GM18502 (cell line): ENCODE data around the gene SLC6A11.

Source experiments
- ATAC-seq: cut with Tn5 transposase; IDR thresholded peaks from one replicate; pipeline ENCODE4 v1.9.1; 2021; ENCODE audit warnings: mild to moderate bottlenecking; ENCODE audit not compliant: unreplicated experiment, poor library complexity

Gene SLC6A11

DNA sequence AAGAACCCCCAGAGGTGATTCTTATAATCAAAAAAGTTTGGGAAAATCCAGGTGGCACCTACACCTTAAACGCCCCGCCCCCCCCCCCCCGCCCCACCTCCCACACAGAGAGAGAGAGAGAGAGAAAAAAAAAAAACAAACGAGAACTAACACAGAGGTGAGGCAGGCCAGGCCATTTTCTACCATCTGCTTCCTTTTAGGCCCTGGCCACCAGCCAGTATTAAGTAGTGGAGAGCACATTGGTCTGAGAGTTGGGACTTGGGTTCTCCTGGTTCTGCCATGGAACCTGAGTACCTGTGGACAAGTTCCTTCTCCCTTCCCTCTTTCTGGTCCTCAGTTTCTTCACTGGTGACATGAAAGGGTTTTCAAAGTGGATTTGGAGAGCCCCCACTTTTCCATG, 60.6 kb downstream of the SLC6A11 start:
- no peak for ATAC-seq

DNA sequence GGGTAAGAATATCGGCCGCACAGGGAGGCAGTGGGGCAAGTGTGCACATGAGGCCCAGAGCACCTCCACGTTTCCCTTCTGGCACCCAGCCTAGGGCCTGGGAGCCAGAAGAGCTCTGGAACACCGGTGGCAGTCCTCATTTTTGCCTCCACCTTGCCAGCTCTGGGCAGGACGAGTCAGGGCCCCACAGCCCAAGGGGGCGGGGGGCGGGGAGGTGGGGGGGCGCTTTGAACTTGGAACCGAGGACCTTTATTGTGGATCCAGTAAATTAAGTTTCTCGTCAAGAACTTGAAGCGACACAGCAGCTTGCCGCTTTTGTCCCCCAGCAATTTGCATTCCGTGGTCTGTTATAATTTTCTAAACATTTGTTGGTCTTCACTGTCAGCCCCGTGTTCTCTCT, 66.8 kb downstream of the SLC6A11 start:
- no peak for ATAC-seq

DNA sequence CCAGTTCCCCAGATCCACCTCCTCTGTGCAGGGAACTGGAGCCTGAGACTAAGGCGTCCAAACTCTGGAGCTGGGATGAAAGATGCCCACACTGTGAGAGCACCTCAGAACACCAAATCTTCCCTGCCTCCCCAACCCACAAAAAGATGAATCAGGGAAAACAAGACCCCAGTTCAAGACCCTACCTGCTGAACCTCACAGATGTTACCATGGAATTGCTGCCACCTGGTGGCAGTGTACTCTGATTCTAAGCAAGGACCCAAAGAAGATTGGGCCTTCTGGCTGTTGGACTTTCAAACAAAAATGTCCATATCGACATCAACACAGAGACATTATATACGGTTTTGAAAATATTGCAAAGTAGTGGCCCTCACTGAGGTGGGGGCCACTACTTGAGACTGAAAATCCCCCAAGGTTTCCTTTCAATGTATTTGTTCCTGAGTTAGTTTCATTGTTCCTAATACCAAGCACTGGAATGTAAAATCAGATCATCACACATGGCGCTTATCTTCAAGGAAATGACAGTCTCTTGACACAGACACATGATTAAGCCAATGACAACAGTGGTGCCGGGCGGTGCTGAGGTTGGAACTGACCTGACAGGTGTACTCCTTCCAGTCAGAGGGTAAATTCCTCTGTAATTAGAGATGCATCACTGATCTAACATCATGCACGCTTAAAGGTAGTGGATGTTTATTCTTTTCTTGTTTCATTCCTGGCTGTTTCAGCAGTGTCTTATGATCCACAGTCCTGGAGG, 67.6 kb downstream of the SLC6A11 start:
- no peak for ATAC-seq

DNA sequence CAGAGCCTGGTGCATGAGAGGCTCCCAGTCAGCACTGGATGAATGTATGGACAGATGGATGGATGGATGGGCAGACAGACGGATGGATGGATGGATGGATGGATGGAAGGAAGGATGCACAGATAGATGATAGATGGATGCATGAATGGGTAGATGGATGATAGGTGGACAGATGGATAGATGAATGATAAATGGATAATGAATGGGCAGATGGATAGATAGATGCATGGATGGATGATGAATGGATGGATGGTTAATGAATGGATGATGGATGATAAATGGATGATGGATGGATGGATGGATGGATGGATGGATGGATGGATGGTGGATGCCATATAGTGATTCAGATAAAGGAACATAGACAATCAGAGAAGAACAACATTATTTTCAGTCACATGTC, 71.0 kb downstream of the SLC6A11 start:
- no peak for ATAC-seq

DNA sequence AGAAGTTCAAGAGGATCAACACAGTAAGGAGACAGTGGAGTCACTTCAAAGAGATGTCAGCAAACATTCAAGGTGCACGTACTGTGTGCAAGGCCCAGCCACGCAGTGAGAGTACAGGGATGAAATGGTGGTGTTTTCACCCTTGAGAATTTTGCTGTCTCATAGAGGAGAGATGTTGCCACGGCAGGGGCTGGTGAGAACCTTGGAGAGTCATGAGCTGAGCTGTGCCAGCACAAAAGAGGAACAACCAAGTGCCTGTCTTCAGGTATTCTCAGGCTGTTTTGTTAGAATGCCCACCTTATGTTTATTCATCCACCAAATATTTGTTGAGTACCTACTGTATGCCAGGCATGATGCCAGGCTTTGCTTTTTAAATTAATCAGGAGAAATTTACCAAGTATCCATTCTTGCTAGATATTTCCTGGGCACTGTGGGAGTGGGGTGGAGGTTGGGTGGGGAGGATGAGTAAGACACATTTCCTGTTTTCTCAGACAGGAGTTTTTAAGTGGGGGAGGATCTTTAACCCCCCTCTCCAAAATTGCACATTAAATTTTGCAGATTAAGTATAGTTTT, 72.6 kb downstream of the SLC6A11 start:
- no peak for ATAC-seq

DNA sequence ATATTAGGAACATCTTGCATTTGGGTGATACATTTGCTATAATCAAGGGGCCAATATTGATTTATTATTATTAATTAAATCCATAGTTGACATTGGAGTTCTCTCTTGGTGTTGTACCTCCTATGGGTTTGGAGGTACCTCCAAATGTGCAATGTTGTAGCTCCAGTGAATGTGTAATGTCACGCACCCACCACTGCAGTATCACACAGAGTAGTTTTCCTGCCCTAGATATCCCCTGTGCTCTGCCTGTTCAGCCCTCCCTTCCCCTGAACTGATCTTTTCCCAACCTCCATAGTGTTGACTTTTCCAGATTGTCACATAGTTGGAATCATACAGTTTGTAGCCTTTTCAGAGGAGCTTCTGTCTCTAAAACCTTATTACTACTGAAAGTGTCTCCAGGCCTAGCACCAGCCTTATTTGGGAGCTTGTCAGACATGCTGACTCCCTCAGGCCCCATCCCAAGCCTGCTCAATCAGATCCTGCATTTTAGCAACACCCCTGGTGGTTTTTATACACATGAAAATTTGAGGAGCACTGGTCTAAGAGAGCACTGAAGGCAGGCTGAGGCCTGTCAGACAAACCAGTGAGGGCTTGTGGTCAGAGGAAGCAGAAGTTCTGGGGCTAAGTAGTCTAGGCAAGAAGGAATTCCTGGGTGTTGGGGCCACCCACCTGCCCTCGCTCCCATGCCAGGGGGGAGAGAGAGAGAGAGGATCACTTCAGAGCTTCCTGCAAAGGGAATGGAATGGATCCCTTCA, 73.4 kb downstream of the SLC6A11 start:
- no peak for ATAC-seq

DNA sequence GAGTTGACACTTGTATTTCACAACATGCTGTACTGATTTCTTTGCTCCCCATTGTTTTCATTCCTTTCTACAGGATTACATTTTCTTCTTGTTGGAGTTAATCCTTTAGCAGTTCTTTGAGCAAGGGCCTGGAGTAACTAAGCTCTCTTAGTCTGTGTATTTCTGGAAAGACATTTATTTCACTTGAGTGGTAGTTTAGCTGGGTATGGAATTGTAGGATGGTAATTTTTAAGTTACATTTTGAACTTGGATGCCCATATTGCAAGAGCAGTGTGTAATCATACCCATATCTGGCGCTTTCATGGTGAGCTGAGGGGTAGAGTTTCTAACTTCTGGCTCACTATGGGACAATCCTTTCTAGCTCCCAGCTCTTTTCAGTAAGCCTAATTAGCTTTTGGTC, 74.6 kb downstream of the SLC6A11 start:
- no peak for ATAC-seq

DNA sequence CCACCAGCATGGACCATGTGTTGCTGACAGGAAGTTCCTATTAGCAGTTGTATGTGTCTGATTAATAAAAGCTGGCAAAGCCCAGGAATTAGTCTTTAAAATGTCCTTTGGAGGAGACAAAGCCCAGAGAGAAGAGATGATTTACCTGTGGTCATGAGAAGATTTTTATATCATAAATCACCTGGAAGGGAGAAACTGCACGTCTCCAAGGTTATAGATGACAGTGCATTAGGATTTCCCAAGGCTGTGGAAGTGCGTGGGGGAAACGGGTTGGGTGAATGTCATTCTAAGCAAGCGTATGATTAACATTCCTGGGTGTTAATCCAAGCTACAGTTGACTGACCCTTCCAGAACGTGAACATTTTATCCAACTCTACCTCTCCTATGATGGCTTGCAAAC, 76.6 kb downstream of the SLC6A11 start:
- no peak for ATAC-seq

DNA sequence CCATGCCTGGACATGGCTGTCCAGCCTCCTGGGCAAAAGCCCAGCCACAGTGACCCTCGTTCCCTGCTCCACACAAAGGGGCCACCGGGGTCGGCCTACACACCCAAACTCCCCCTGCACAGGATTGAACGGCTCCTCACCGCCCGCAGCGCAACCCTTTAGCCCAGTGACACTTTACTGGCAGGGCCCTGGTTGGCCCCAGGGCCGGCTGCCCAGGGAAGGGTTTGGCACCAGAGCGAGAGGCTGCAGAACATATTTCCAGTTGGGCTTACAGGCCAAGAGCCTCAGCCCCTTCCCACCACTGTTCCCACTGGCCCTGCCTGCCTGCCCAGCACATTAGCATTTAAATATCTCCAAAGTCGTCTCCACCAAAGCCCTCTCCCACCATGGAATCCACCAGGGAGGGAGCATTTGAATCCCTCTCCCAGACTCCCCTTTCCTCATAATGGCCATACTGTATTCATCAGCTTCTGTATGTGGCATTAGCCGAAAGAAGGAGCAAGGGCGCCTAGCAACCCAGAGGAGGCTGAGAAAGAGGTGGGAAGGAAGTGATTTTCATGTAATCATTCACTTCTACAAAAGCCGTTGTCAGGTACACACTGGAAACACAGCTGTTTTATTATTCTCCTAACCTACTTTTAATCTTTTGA, 85.4 kb downstream of the SLC6A11 start:
- ATAC-seq: no peak

DNA sequence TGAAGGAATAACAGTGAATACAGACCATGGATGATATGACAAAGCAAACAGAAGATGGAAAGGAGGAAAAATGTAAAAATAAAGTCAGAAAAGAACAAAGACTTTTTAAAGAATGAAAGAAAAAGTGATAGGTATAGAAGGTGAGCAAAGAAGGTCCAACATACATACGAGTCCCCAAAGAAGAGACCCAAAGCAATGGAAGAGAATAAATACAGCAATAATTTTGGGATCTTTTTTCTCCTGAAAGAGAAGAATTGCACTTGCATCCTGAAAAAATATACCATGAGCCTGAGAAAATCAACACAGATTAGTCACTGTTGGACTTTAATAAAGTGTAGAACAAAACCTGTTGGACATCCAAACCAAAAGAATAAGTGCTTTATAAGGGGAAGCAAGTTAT, 91.2 kb downstream of the SLC6A11 start:
- ATAC-seq: no peak

DNA sequence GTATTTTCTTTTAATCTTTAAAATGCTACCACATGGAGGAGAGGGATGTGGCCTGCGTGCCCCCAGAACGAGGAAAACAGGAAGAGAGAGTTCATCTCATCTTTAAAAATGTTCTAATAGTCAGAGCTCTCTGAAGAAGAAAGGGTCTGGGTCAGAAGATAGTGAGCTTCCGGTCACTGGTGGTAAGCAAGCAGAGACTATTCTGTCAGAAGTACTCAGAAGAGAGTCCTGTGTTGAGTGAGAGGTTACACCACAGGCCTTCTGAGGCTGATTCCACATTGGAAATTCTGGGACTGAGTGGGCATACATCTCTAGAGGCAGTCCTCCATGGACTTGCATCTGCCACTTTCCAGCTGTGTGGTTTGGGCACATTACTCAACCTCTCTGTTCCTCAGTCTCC, 94.3 kb downstream of the SLC6A11 start:
- no peak for ATAC-seq

DNA sequence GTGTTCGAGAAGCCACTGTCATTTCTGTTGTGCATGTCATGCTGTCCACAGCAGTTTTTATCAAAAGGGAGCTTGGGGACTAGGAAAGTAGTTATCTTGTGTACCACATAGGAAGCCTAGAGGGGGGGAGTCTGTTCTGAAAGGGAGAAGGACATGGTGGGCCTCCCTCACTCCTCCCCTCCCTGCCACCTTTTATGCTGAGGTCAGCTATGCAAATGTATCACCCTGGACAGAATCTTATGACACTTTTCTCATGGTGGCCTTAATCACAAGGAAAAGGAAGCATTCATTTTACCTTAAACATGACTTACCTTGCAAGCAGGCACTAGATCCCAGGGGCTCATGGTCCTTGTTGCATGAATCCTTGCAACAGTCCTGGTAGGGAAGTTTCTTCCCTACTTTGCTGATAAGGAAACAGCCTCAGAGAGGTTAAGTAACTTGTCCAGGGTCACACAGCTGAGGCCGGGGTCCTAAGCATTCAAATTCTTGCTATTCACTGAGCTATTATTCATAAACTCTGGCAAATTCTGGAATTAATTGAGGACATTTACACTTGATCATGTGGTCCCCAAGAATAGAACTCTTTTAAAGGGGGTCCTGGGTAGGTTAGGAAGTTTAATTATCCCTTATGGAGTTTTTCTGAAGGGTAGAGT, 95.4 kb downstream of the SLC6A11 start:
- no peak for ATAC-seq

DNA sequence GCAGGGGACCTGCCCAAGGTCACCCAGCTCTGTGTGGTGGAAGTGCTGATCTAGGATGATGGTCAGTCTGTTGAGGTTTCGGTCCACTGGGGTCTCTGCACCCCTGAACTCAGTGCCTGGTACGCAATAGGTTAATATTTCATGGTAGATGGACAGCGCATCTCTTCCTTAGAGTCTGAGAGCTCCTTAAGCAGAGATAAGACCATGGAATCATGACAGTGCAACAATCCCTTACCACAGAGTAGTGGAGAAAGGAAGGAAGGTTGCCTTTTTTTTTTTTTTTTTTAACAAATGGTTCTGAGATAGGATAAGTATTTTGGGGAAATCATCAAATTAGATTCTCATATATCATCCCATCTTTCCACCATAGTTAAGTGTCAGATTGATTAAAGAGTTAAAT, 96.8 kb downstream of the SLC6A11 start:
- ATAC-seq: no peak

DNA sequence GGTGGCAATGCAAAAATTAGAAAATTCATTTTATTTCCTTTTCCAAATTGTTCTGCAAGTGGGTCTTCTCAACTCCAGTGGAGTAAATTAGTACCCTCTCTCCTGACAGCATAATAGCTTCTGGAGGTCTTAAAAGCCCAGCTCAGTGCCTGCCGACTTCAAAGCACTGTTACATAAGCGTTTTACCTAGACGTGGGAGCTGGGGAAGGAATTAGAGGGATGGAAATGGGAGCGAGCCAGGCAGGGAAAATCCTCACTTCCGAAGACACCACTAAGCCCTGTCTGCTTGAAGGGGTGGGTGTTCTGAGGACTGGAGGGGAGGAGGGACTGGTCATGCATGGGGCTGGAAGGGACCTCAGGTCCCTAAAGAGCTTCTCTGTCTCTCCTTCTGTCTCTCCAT, 99.3 kb downstream of the SLC6A11 start:
- no peak for ATAC-seq

DNA sequence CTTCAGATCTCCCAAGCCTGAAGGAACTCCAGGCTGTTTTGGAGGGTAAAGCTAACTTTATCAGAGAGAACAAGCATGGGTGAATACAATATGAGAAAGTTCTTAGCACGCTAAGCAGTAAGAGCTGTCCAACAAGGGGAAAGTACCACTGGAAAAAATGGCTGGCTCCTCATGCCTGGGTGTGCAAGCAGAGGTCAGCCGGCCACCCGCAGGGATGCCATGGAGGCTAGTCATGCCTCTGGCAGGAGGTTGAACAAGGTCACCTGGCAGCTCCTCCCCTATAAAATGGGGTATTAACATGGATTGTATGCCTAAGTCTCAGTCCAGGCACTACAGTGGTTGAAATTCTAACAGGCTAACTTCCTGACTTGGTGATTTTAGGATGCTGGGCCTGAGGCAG, 101.1 kb downstream of the SLC6A11 start:
- ATAC-seq: no peak

DNA sequence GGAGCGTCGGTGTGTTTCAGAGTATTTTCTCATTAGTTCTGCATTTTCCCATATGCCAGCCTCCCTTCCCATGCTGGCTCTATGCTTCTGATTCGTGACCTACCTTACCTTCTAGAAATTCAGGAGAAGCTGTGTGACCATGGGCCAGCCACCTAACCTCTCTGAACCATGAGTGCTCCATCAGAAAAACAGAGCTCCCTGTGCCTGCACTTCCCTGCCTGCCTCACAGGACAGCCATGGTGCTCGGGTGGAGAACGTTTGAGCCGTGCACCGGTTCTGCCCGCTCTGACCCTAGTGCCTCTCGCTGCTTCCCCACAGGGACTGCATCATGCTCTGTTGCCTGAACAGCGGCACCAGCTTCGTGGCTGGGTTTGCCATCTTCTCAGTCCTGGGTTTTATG, 102.0 kb downstream of the SLC6A11 start:
- ATAC-seq: no peak

DNA sequence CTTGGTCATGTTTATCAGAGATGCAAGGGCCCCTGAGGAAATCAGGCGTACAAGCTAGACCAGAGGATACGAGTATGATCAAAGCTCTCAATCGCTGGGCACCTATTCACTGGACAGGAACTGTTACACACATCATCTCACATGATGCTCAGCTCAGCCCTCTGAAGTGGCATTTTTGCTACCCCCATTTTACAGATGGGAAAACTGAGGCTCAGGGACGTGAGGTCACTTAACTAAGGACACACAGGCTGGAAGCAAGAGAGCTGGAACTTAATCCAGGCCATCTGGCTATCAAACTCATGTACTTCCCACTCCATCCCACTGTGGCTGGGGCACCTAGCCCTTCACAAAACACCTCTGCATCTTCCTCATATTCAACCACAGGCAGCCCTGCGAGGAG, 103.6 kb downstream of the SLC6A11 start:
- ATAC-seq: no peak

DNA sequence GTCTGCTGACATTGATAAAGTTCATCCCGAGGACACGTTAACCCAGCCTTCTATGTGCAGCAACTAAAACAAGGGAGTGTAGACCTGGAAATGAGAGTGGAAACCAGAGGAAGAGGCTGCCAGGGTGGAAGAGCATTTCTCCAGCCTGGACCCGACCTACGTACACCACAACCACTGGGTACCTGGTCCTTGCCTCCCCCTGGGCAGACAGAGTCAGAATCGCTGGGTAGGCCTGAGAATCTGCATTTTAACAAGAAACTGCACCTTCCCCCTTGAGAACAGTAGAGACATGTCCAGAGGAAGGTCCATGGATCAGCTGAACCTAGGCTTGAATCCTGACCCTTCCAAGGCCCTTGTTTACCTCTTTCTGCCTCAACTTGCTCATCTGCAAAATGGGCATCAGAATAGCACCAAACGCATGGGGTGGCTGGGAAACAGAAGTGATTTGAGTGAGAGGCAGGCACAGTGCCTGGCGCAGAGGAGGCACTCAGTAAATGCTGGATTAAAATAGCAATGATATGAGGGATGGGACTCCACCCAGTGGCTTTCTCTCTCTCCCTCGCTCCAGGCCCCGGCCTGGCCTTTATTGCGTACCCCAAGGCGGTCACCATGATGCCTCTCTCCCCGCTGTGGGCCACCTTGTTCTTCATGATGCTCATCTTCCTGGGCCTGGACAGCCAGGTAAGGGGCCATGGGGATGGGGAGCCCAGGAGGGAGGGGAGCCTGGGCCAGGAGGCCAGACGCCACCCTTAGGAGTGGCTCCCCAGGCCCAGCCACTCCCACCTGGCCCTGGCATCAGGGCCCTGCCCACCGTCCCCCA, 109.6 kb downstream of the SLC6A11 start:
- ATAC-seq: no peak

DNA sequence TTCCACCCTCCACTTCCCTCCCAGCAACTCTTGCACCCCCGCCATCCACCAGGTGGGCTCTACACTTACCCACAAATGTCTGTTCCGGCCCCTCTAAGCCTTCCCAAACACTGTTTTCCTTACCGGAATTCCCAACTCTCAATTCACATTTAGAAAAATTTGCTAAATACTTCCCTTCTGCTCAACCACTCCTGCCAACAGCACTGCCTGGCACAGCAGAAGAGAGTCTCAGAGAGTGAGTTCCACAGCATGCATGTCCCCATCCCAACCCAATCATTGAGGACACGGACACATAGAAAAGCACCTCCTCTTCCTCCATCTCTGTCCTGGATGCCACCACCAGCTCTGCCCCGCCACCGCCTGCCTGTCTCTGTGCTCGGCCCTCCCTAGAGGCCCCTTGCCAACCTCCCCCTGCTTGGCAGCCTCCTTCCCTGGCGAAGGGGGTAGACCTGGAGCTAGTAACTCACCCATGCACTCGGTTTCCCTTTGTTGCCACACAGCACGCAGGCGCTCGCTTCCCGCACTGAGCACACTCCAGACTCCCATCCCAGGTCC, 110.3 kb downstream of the SLC6A11 start:
- no peak for ATAC-seq
